Heart right ventricle (tissue), 16 donors: ENCODE measurements around the gene TIE1. TPM values are rescaled to one million over a fixed set of nuclear protein-coding genes. Genes with fewer than 3 reads are reported as not detected.

Experiments
- ATAC-seq, 8 donors: fragments of 200-7000 bp; cut with Tn5 transposase; one replicate each; pipeline ENCODE4 v1.9.1; 2020; ENCODE audit warnings: mild to moderate bottlenecking in 8 of 8, moderate library complexity in 8 of 8, moderate number of reproducible peaks in 1 of 8
- DNase-seq, 2 donors: peaks; one replicate each; pipeline ENCODE4 v3.0.0-alpha.2; 2020
- H3K27ac ChIP-seq, 10 donors: fragments of 200-600 bp; sonication (generic) in 2 of 10; one replicate each; pipeline versions ENCODE4 v1.5.0 to v1.8.0; 2020 to 2022; ENCODE audit warnings: mild to moderate bottlenecking in 3 of 10
- H3K27me3 ChIP-seq, 7 donors: fragments of 200-600 bp; one replicate each; pipeline ENCODE4 v1.8.0; 2021 to 2022; ENCODE audit warnings: mild to moderate bottlenecking in 2 of 7
- H3K36me3 ChIP-seq, 9 donors: fragments of 200-600 bp; sonication (generic) in 1 of 9; one replicate each; pipeline versions ENCODE4 v1.5.0 to v1.8.0; 2020 to 2022; ENCODE audit warnings: mild to moderate bottlenecking in 2 of 9
- H3K4me1 ChIP-seq, 9 donors: fragments of 200-600 bp; sonication (generic) in 1 of 9; one replicate each; pipeline versions ENCODE4 v1.5.0 to v1.8.0; 2020 to 2022; ENCODE audit warnings: mild to moderate bottlenecking in 4 of 9
- H3K4me3 ChIP-seq, 10 donors: fragments of 200-600 bp; sonication (generic) in 2 of 10; one replicate each; pipeline versions ENCODE4 v1.5.0 to v1.8.0; 2020 to 2022; ENCODE audit warnings: mild to moderate bottlenecking in 7 of 10, moderate library complexity in 2 of 10
- H3K9me3 ChIP-seq, 11 donors: fragments of 200-600 bp in 10 of 11; sonication (generic) in 2 of 11; one replicate each; pipeline versions ENCODE4 v1.5.0 to v1.8.0; 2013 to 2022; ENCODE audit warnings: mild to moderate bottlenecking in 2 of 11, control low read depth in 1 of 11, moderate library complexity in 1 of 11
- CTCF ChIP-seq, 9 donors: fragments of 200-600 bp; sonication (generic) in 2 of 9; IDR thresholded peaks; one replicate each; pipeline versions ENCODE4 v1.5.0 to v1.8.0; 2021 to 2022; ENCODE audit warnings: antibody characterized with exemption in 9 of 9, mild to moderate bottlenecking in 5 of 9, moderate library complexity in 1 of 9
- WGBS, 2 donors: extraction: QIAGEN DNeasy Blood & Tissue Kit; methylation state at CpG; one replicate each; pipeline ENCODE4 v1.1.7; 2013; ENCODE audit warnings: inconsistent platforms in 1 of 2; 5-methylcytosine and 5-hydroxymethylcytosine counted together
- intact Hi-C, 10 donors: fragments of 100-400 bp; cut with DNase I; formaldehyde crosslinking; loops; one replicate each; pipeline versions ENCODE4 v1.11.1 to v1.14.2; 2022
- polyA plus RNA-seq, 2 donors: library from polyadenylated mRNA; stranded (reverse); fragments of 200-250 nt; gene quantifications; one replicate each; pipeline ENCODE4 v1.2.3, GENCODE V29; 2013
- total RNA-seq, 10 donors: library from RNA; stranded (reverse); fragmentation: NEBNext Ultra II Directional in 3 of 10; extraction: Animal tissue kit (Norgen Biotek cat#: 25700) in 3 of 10; gene quantifications; one replicate each; pipeline versions ENCODE4 v1.2.1 to v1.2.4, GENCODE V29; 2021 to 2023
- donor health status: Arrhythmogenic right ventricular cardiomyopathy.
- donor health status: ischemic (EF 13 %, LVEDD 7.1; RV severe dilation, severe dysfunction).
- donor health status: healthy with polysubstance abuse.
- donor health status: DM: no; HTN: yes; CAD: no.
- donor health status: DM: no; HTN: no; CAD: no.
- donor health status: ischemic (EF 25% LVEDD 6.9; RV normal size, moderate dysfunction).
- donor health status: ischemic (EF 25% LVEDD 5.7; RV mildly dilated, moderate dysfunction).
- donor health status: healthy.
- donor health status: DM: yes; HTN: yes; CAD: no.
- donor health status: Ischemic cardiomyopathy.
- donor health status: ischemic (EF 35%, LVEDD 5.7; RV mildly dilated, moderate dysfunction).
- donor health status: nonischemic (EF 11% LVEDD 7.7; RV severe dilation, severe dysfunction).
- donor health status: DM: yes; HTN: yes; CAD: no.
- donor health status: PGD.
- donor health status: ischemic (EF 29% LVEDD 5.4; RV normal size, mild dysfunction).
- donor health status: nonischemic (EF 23%, LVEDD 6.1; RV moderate dilation, normal function).

Gene TIE1
- total and polyA plus RNA-seq, 12 donors = 19.9 to 55.8 (median 32.0) TPM

- H3K9me3 ChIP-seq = no peaks in the 10 kb centered on the region
- 79 to 80% methylated on average over 9 of the region's 9 CpGs for WGBS, 2 donors
- no peaks in the 10 kb centered on the region for H3K27me3 ChIP-seq
- no peak for ATAC-seq
- peaks cover 12 to 49% (median 26%) of the 10 kb centered on the region in 9 donors for H3K4me1 ChIP-seq
- TF ChIP-seq CTCF (IDR thresholded peaks at IDR 0.05) = no peak
- H3K27ac ChIP-seq = no peak overlapping the region
- intact Hi-C loops = no loop called here
- peaks cover 0 to 57% (median 35%) of the 10 kb centered on the region in 9 donors for H3K36me3 ChIP-seq
- DNase-seq = no peak
- H3K4me3 ChIP-seq = no peak overlapping the region
Observed at GRCh38 chr1:43363283-43363934, 62.6 kb downstream of the TIE1 start.

DNA sequence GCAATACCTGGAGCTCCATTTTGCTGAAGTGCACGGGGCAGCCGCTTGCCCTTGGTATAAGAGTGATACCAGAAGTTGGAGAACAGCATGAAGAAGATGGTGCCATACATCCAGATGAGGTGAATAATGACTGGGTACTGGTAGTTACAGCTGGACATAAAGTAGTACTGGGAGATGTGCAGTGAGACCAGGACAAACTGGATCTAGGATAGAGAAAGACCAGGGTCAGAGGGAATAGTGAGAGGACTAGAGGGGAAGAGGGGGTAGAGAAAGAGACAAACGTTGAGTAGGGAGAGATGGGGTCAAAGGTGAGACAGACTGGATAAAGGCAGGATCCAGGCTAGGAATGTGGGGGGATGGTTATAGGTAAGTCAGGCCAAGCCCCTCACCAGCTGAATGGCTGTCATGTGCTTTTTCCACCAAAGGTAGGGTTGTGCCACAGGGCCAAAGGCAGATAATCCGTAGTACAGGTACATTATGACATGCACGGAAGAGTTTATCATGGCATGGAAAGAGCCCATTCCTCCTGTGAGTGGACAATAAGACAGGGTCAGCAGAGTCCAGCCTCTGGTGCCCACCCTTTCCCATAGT is 63.2 kb downstream of the TIE1 start:
- no peak for DNase-seq
- Histone ChIP-seq H3K4me1 (peaks cover 17 to 53% (median 30%) of the 10 kb centered on the region in 9 donors), H3K9me3 (no peaks in the 10 kb centered on the region), H3K27me3 (no peaks in the 10 kb centered on the region), H3K4me3 (no peak overlapping the region), H3K36me3 (peaks cover 0 to 57% (median 35%) of the 10 kb centered on the region in 9 donors), H3K27ac (no peak overlapping the region)
- 79 to 81% methylated on average over 5 of the region's 5 CpGs for WGBS, 2 donors
- intact Hi-C loops = no loop called here
- no peak for ATAC-seq
- no peak for TF ChIP-seq CTCF (IDR thresholded peaks at IDR 0.05)

DNA sequence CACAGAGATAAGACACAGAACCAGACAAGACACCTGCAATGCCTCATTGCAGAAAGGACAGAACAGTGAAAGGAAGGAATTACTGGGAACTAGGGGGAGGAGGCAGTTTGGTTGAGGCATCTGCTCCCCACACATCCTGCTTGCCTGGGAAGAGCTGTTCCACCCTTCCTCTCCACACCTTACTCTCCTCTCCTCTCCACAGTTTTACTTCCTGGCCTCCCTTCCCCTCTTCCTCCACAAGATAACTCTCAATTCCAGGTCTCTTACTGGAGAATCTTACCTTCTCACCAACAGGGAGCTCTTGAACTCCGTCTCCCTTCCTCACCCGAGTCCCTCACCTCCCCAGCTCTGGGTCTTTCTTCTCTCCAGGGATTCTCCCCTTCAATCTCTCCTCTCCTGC is 64.9 kb downstream of the TIE1 start:
- peak overlapping the region in 6 of 10 donors; percentile 89 to 99 (median 98) for H3K27ac ChIP-seq
- H3K4me1 ChIP-seq = peaks cover 15 to 50% (median 32%) of the 10 kb centered on the region in 9 donors
- DNase-seq = no peak
- TF ChIP-seq CTCF (IDR thresholded peaks at IDR 0.05) = no peak
- H3K27me3 ChIP-seq = no peaks in the 10 kb centered on the region
- WGBS, 2 donors = 88 to 93% methylated on average over 2 of the region's 2 CpGs
- H3K4me3 ChIP-seq = peak overlapping the region in 1 of 10 donors; percentile 89
- no peaks in the 10 kb centered on the region for H3K9me3 ChIP-seq
- intact Hi-C loops = loop anchor here in 4 of 10 donors (5.0 kb wide), 2 partner anchors 63 to 128 kb away; partner anchors contain the start of gene TIE1 (in 1 of the 4)
- ATAC-seq = no peak
- peaks cover 0 to 55% (median 35%) of the 10 kb centered on the region in 9 donors for H3K36me3 ChIP-seq

GRCh38 chr1:43366179-43366578 is 65.4 kb downstream of the TIE1 start:
- 48 to 58% methylated on average over 11 of the region's 11 CpGs for whole genome bisulfite sequencing, 2 donors
- peaks cover 15 to 45% (median 32%) of the 10 kb centered on the region in 9 donors for H3K4me1 ChIP-seq
- intact Hi-C loops = loop anchor here in 4 of 10 donors (5.0 kb wide), 2 partner anchors 64 to 129 kb away; partner anchors contain the start of gene TIE1 (in 1 of the 4)
- peaks cover 0 to 54% (median 35%) of the 10 kb centered on the region in 9 donors for H3K36me3 ChIP-seq
- DNase-seq (no peak), ATAC-seq (no peak)
- H3K27me3 ChIP-seq = no peaks in the 10 kb centered on the region
- no peak for TF ChIP-seq CTCF (IDR thresholded peaks at IDR 0.05)
- H3K27ac ChIP-seq = peak overlapping the region in 8 of 10 donors; percentile 89 to 99 (median 98)
- H3K4me3 ChIP-seq = peak overlapping the region in 8 of 10 donors; percentile 83 to 96 (median 88)
- no peaks in the 10 kb centered on the region for H3K9me3 ChIP-seq
